NCI-H146 (cell line): ENCODE measurements around the gene DNASE1L3.

Experiments used
- DNase-seq: peaks from one replicate; lab custom pipeline; 2025; lab: John Stamatoyannopoulos, UW

Gene DNASE1L3

GRCh38 chr3:58161435-58162398 lies 49.1 kb downstream of the DNASE1L3 start:
- DNase-seq = no peak

- no peak for DNase-seq
These were observed 50.4 kb downstream of the DNASE1L3 start for GRCh38 chr3:58160399-58160798.

- no peak for DNase-seq
These were observed 52.2 kb downstream of the DNASE1L3 start for GRCh38 chr3:58158442-58159153.

- no peak for DNase-seq
These were observed 53.1 kb downstream of the DNASE1L3 start for GRCh38 chr3:58157700-58158099.

GRCh38 chr3:58155838-58156237 lies 54.9 kb downstream of the DNASE1L3 start:
- no peak for DNase-seq

GRCh38 chr3:58154626-58155449 lies 55.9 kb downstream of the DNASE1L3 start:
- DNase-seq = no peak

GRCh38 chr3:58153371-58153770 lies 57.4 kb downstream of the DNASE1L3 start:
- no peak for DNase-seq

GRCh38 chr3:58152225-58153015 lies 58.4 kb downstream of the DNASE1L3 start:
- no peak for DNase-seq

GRCh38 chr3:58151637-58152036 lies 59.1 kb downstream of the DNASE1L3 start:
- DNase-seq = no peak

- DNase-seq = no peak
These were observed 60.0 kb downstream of the DNASE1L3 start for GRCh38 chr3:58150810-58151199.

GRCh38 chr3:58150130-58150809 lies 60.5 kb downstream of the DNASE1L3 start:
- DNase-seq = no peak

- DNase-seq = no peak
These were observed 62.7 kb downstream of the DNASE1L3 start for GRCh38 chr3:58148049-58148448.

GRCh38 chr3:58144478-58145325 lies 66.1 kb downstream of the DNASE1L3 start:
- DNase-seq = peak; percentile 53

- no peak for DNase-seq
These were observed 67.2 kb downstream of the DNASE1L3 start for GRCh38 chr3:58143417-58144055.
